Kidney epithelial cell (primary cell): ENCODE results near the gene OSTN. TPM values are rescaled to one million over a fixed set of nuclear protein-coding genes. Genes with fewer than 3 reads are reported as not detected.
"Not testable (repeated sequence)": the region's sequence is repeated elsewhere in the genome, so short reads cannot be mapped to it uniquely, and the experiment has no call there.

Experiments used
- DNase-seq: peaks from one replicate; pipeline ENCODE4 v3.0.0-alpha.2; 2010; ENCODE audit warnings: low read depth
- H3K27me3 ChIP-seq: 2 replicates; pipeline ENCODE4 v1.6.0; 2011; ENCODE audit warnings: low read length; ENCODE audit not compliant: control insufficient read depth, insufficient read depth
- H3K36me3 ChIP-seq: 2 replicates; pipeline ENCODE4 v1.5.1; 2011; ENCODE audit warnings: low read length; ENCODE audit not compliant: control insufficient read depth, insufficient read depth
- H3K4me3 ChIP-seq: 2 replicates; pipeline ENCODE4 v1.5.1; 2011; ENCODE audit warnings: low read depth, mild to moderate bottlenecking, control low read depth, low read length
- CTCF ChIP-seq: IDR thresholded peaks from 2 replicates; pipeline ENCODE4 v1.5.1; 2011; ENCODE audit warnings: mild to moderate bottlenecking, moderate library complexity, low read length, control low read depth, inconsistent platforms; ENCODE audit not compliant: insufficient read depth, poor library complexity, severe bottlenecking
- total RNA-seq: library from RNA; depleted of rRNA; stranded (reverse); fragments of >200 nt; gene quantifications from 2 replicates; pipeline ENCODE4 v1.2.3, GENCODE V29; 2015

OSTN gene
- total RNA-seq, 1 donor from 2014 or later: 0.04 TPM

GRCh38 chr3:191263365-191263764 is 64.3 kb downstream of the OSTN start:
- no peaks in the 10 kb centered on the region for H3K27me3 ChIP-seq
- DNase-seq: no peak
- H3K36me3 ChIP-seq: no peaks in the 10 kb centered on the region
- no peak overlapping the region for H3K4me3 ChIP-seq
- no peak for TF ChIP-seq CTCF

DNA sequence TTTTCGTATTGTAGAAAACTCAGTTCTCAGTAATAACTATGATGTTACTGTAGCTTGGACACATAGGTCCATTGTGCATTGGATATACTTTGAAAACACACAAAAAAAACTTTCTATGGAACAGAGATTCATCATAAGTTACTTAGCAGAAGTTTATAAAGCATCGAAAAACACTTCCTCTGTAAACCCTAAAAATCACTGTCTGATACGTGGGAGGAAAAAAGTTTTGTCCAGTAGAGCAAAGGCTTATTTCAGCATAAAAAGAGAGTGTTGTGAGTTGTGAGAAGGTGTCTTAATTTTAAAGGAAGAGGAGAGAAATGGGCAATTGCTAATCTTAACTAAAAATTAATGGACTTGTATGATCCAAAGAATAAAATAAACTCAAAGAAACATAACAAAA is 64.8 kb downstream of the OSTN start:
- H3K36me3 ChIP-seq: no peaks in the 10 kb centered on the region
- DNase-seq: no peak
- H3K27me3 ChIP-seq: no peaks in the 10 kb centered on the region

DNA sequence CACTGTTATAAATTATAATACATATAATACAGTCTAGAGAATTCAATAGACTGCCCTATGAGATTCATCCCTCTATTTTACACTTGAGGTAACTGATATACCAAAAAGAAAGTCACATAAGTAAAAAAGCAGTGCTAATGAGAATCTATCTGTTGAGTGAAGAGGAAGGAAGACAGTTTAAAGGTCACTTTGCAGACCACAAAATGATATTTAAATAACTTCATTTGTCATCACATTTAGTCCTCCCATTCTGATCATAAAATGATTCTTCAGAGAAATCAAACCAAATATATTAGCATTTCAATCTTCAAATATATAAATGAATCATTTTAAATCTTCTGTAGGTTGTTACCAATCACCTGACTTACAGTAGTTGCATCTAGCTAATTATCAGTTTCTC is 69.7 kb downstream of the OSTN start:
- no peaks in the 10 kb centered on the region for H3K36me3 ChIP-seq
- TF ChIP-seq CTCF: no peak
- no peak for DNase-seq
- no peaks in the 10 kb centered on the region for H3K27me3 ChIP-seq
- no peak overlapping the region for H3K4me3 ChIP-seq

More for the DNA sequence above, 64.8 kb downstream of the OSTN start:
- no peak for TF ChIP-seq CTCF
- H3K4me3 ChIP-seq: no peak overlapping the region

- Histone ChIP-seq H3K36me3 (no peaks in the 10 kb centered on the region), H3K27me3 (no peaks in the 10 kb centered on the region), H3K4me3 (no peak overlapping the region)
- no peak for TF ChIP-seq CTCF
- DNase-seq: no peak
Observed at GRCh38 chr3:191269289-191270085, 70.4 kb downstream of the OSTN start.

DNA sequence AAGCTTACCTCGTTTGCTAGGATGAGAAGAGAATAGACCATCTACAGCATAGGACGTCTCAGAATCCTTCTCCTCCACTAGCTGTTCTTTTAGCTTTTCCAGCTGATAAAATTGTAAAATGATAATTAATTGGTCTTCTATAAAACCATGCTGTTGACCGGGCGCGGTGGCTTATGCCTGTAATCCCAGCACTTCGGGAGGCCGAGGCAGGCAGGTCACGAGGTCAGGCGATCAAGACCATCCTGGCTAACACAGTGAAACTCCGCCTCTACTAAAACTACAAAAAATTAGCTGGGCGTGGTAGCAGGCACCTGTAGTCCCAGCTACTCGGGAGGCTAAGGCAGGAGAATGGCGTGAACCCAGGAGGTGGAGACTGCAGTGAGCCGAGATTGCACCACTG is 76.2 kb downstream of the OSTN start:
- not testable (repeated sequence) for H3K4me3 ChIP-seq, H3K27me3 ChIP-seq, DNase-seq, H3K36me3 ChIP-seq

DNA sequence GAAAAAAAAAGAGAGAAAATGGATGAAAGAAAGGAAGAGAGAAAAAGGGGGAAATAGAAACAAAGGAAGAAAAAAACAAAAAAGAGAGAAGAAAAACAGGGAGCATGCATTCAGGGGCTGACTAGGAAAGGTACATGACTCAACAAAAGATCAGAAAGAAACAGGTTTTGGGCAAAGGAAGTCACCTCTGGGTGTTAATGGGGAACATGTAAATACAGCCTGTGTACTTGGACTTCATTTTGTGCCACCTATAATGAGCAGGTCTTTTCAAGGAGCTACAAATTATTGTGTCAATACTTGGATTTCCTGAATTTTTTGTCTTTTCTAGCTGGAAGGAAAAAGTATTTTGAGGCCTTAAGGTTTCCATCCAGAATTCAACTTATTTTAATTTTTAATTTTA is 76.7 kb downstream of the OSTN start:
- no peak for DNase-seq

More for the DNA sequence above, 76.7 kb downstream of the OSTN start:
- no peak for TF ChIP-seq CTCF
- Histone ChIP-seq H3K36me3 (no peaks in the 10 kb centered on the region), H3K27me3 (no peaks in the 10 kb centered on the region), H3K4me3 (no peak overlapping the region)
